Choroid plexus epithelial cell (primary cell): ENCODE measurements around the gene THEM4.
A peak's percentile ranks its signal among the peaks of the same experiment; 100 is the strongest.

Source experiments
- DNase-seq: peaks from one replicate; pipeline ENCODE4 v3.0.0-alpha.2; 2010; ENCODE audit warnings: low read depth
- H3K4me3 ChIP-seq: 2 replicates; pipeline ENCODE4 v1.5.1; 2011; ENCODE audit warnings: low read depth, mild to moderate bottlenecking, control low read depth, low read length, moderate library complexity
- TF ChIP-seq, protein P1 (sequence below): conservative IDR thresholded peaks from 2 replicates; pipeline ENCODE4 v1.5.1; 2011; ENCODE audit warnings: low read depth, mild to moderate bottlenecking, control low read depth, inconsistent platforms, low read length, moderate library complexity

The THEM4 gene

DNA sequence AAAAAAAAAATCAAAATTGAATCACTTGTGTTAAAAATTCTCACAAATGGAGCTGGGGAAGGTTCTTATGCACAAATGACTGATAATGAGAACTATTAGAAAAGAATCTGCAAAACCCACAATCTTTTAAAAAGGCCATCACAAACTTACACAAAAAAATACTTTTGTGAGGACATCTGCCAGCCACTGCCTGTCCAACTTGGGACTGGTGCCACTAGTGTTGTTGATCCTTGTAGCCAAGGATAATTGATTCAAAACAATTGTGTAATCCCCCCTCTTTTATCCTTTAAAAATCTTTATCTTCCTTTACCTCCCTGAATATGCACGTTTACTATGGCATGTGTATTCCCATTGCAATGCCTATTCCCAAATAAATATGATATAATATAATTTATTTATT is 39.2 kb upstream of the THEM4 start:
- no peak overlapping the region for H3K4me3 ChIP-seq
- no peak for DNase-seq
- TF ChIP-seq, protein P1, sequence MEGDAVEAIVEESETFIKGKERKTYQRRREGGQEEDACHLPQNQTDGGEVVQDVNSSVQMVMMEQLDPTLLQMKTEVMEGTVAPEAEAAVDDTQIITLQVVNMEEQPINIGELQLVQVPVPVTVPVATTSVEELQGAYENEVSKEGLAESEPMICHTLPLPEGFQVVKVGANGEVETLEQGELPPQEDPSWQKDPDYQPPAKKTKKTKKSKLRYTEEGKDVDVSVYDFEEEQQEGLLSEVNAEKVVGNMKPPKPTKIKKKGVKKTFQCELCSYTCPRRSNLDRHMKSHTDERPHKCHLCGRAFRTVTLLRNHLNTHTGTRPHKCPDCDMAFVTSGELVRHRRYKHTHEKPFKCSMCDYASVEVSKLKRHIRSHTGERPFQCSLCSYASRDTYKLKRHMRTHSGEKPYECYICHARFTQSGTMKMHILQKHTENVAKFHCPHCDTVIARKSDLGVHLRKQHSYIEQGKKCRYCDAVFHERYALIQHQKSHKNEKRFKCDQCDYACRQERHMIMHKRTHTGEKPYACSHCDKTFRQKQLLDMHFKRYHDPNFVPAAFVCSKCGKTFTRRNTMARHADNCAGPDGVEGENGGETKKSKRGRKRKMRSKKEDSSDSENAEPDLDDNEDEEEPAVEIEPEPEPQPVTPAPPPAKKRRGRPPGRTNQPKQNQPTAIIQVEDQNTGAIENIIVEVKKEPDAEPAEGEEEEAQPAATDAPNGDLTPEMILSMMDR: no peak

DNA sequence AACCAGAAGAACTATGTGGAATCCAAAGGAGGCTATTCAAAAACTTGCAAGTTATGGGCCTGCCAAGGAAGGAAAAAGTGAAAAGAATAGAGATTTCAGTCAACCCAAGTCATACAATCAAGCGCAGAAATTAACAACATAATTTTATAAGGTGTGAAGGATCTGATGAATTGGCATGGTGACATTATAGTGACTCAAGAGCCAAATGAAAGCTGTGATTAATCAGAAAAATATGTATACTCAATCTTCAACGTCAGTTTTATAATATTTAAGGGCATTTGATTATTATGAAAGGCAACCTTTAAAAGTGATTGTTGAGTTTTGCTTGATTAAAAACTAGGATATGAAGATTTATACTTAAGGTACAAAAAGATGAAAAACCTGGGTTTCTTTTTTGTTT is 37.8 kb upstream of the THEM4 start:
- H3K4me3 ChIP-seq: no peak overlapping the region
- TF ChIP-seq, protein P1: no peak

DNA sequence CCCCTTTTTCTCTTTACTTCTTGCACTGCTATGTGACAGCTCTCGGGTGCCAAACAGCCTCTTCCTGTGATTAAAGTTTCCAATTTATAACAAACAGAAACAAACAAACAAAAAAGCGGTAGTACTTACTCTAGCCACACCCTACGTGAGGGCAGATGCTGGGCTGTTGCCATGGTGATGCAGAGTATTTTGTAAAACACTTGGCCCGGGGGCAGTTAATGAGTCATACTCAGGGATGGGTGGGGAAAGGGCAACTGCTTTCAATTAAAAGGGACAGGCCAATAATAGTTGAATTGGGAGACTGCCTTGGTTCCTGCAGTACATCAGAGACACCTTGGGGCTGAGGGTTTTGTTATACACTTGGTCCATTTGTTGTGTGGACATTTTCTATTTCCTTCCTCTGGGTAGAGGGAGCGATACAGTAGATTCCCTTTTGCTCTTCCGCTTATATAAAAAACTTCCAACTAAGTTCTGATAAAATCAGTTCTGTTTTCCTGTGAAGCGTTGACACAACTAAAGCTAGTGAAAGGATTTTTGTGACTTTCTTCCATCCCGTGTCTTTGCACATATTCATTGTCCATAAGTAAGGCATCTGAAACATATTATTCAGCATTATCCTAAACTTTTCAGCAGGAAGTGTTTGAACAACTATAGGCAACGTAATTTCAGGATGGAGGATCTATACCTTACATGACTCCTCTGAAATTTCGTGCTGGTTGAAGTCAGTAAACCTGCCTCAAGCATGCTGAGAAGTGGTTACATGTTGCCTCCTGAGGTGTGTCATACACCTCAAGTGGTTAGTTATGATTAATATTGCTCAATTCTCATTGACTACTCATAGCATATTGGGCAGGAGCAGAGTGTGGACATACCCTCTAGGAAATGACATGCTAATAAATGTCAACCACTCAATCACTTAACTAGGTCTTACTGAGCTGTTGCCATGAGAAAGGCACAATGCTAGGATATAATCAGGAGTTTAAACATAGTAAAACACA is 36.7 kb upstream of the THEM4 start:
- DNase-seq: peak; percentile 96
- no peak overlapping the region for H3K4me3 ChIP-seq
- TF ChIP-seq, protein P1: no peak

More for the DNA sequence above, 37.8 kb upstream of the THEM4 start:
- no peak for DNase-seq

DNA sequence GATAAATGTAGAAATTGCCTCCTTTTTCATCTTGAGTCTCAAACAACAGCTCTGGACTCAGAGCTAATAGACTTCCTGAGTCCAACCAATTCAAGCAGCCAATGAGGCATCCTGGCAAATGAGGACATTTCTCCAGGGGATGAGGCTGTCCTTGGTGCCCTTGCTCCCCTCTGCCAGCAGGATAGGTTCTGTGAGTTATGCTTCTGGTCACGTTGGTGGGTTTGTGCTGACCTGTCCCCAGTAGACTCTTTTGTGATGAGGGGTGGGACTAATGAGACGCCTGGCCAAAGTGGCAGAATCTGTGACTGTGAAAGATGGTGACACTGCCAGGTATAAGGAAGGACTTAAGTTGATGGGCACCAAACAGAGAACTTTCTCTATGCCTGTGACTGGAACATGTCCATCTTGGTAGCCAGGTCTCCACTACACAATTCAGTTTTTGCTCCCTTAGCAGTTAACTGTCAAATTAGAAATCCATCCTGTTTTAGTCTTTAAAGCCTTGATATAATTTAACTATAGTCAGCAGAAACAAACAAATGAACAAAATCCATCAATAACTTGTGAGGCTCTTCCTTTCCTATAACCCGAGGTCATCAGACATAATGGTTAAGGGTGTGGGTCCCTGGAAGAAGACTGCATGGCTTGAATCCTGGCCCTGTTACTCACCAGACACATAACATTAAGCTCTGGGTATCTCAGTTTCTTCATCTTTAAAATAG is 35.7 kb upstream of the THEM4 start:
- DNase-seq: no peak
- no peak overlapping the region for H3K4me3 ChIP-seq
- TF ChIP-seq, protein P1: no peak

DNA sequence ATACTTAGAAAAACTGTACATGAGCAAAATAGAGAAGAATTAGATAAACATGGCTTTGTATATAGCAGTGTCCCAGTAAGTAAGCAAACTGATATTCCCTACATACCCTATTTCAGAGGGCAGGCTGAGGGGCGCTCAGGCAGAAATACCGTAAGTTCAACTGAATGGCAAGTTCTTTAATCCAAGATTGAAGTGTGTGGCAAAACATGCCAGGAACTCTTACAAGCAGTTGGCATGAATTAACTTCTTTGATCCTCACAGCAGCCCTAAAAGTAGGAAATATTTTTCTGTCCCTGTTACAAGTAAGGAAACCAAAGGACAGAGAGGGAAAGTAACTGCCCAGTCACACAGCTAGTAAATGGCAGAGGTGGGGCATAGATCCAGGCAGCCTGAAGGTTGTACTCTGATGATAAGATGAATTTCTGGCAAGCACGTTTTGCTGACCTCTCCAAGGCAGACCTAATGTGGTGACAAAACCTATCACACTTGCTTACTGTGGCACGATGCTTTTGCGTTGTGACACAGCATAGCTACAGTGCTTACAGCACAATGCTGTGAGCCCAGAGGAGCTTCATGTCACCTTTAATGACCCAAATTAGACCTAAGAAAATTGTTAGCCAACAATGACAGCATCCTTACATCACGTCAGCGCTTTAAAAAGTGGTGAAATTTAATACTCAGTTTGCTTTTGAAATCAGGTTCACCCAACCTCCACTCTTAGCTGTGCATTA is 35.0 kb upstream of the THEM4 start:
- H3K4me3 ChIP-seq: no peak overlapping the region
- DNase-seq: peak; percentile 37
- TF ChIP-seq, protein P1: no peak

DNA sequence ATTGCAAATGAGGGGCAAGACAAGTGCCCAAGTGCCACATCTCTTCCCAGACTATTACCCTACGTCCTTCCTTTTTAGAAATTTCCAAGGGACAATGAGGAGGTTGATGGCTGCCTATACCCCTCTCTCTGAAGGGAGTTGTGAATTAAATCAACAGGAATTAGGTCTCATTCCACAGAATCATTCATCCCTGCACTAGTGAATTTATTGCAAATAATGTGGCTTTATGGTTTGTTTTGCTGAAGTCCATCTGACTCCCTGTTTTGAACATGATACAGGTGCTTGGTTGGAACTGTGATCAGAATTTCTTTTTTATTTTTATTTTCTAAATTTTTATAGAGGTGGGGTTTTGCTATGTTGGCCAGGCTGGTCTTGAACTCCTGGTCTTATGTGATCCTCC is 34.3 kb upstream of the THEM4 start:
- H3K4me3 ChIP-seq: no peak overlapping the region
- DNase-seq: no peak
- TF ChIP-seq, protein P1: no peak
